Measurements from ENCODE around the gene NUAK2. TPM values are rescaled to one million over a fixed set of nuclear protein-coding genes. Genes with fewer than 3 reads are reported as not detected.

The NUAK2 gene
- total and polyA plus RNA-seq, 2 donors (not counting 3 experiments of a cell fraction or from before 2014, with no cell fraction given) = 1.8 to 2.5 TPM

DNA sequence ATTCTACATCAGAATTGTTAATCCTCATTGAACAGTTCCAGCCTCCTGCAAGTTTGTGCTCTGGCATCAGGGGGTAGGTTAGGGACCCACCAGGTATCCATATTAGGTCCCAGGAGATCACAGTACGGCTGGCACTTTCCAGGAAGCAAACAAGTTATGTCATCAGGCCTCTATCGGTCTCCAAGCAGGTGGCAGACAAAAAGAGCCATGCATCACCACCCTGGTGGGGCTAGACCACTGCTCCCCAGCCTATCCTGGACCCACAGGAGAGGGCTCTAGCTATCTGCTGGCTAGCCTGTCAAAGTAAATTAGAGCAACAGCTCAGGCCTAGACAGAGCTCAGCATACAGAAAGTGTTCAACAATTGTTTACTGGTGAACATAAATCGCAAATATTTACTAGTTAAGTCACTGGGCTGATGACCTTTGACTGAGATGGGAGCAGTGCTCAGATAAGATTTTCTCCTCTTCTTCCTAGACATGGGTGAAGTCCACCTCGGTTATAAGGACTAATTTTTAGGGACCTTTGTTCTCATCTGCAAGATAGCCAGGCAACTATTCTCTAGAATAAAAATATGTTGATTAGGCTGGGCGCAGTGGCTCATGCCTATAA is 6.4 kb downstream of the NUAK2 start:
- no peak overlapping the region for H3K27ac ChIP-seq (ENCODE audit: insufficient read depth, low read depth, low read length)
- no peak for TF ChIP-seq GATA2 (IDR thresholded peaks at IDR 0.05; ENCODE audit: insufficient read depth, insufficient read length, low read depth, low read length)
- no peak for TF ChIP-seq EZH2 (IDR thresholded peaks at IDR 0.05; ENCODE audit: borderline replicate concordance, low read depth, low read length, severe bottlenecking)
- TF ChIP-seq MYC (IDR thresholded peaks at IDR 0.05; ENCODE audit: low read depth, low read length) = no peak
- TF ChIP-seq, protein P1, sequence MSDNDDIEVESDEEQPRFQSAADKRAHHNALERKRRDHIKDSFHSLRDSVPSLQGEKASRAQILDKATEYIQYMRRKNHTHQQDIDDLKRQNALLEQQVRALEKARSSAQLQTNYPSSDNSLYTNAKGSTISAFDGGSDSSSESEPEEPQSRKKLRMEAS (IDR thresholded peaks at IDR 0.05; ENCODE audit: insufficient read depth, insufficient read length) = no peak
- TF ChIP-seq JUN (IDR thresholded peaks at IDR 0.05; ENCODE audit: borderline replicate concordance, insufficient read depth, insufficient read length, low read depth) = no peak
- TF ChIP-seq FOS (IDR thresholded peaks at IDR 0.05; ENCODE audit: borderline replicate concordance, insufficient read depth, low read length) = no peak
- no peak for TF ChIP-seq POLR2A (IDR thresholded peaks at IDR 0.05; ENCODE audit: low read depth, low read length)
- TF ChIP-seq CTCF (IDR thresholded peaks at IDR 0.05; ENCODE audit: extremely low read depth in 1 of 2, insufficient read depth in 1 of 2, low read depth in 1 of 2, low read length in 2 of 2) = no peak
- no peak for TF ChIP-seq POLR2AphosphoS5 (IDR thresholded peaks at IDR 0.05; ENCODE audit: insufficient read depth, low read depth, low read length)
- H3K27me3 ChIP-seq (ENCODE audit: control insufficient read depth in 2 of 2, insufficient read depth in 2 of 2, low read length in 2 of 2) = no peaks in the 10 kb centered on the region
- no peaks in the 10 kb centered on the region for H3K9me1 ChIP-seq (replicated peaks; ENCODE audit: control insufficient read depth, extremely low read depth, insufficient read depth, low read length)
- FAIRE-seq (no peak), DNase-seq (ENCODE audit: low read depth, low spot score) (no peak)
- no peak overlapping the region for H3K9ac ChIP-seq (replicated peaks; ENCODE audit: extremely low read depth, insufficient read depth, low read length)
- no peak overlapping the region for H3K4me2 ChIP-seq (ENCODE audit: insufficient read depth, low read length)
- no peaks in the 10 kb centered on the region for H4K20me1 ChIP-seq (replicated peaks; ENCODE audit: control insufficient read depth, extremely low read depth, insufficient read depth, low read length)
- no TSS peak for BruUV-seq (replicated peaks)
- ChIA-PET CTCF (interaction anchor here (1.6 to 3.3 kb wide), 4 partner anchors 10 to 44 kb away, joined by 4 to 29 read pairs (median 10); no protein-coding TSS in a partner anchor), POLR2A (no interaction called here)
- intact Hi-C loops (cut with micrococcal nuclease) = no loop called here
- no peaks in the 10 kb centered on the region for H3K79me2 ChIP-seq (ENCODE audit: control insufficient read depth, insufficient read depth, low read length)
- no peaks in the 10 kb centered on the region for H3K9me3 ChIP-seq (replicated peaks; ENCODE audit: control insufficient read depth, insufficient read depth, low read length)
- no peak overlapping the region for H3K4me3 ChIP-seq (replicated peaks in 1 of 3; ENCODE audit: insufficient read depth in 1 of 3, low read depth in 1 of 3, low read length in 3 of 3)
- peaks cover 0 to 4% of the 10 kb centered on the region in 2 experiments for H3K36me3 ChIP-seq (ENCODE audit: control insufficient read depth in 2 of 2, extremely low read depth in 1 of 2, insufficient read depth in 2 of 2, low read length in 2 of 2)
- dilution Hi-C loops (cut with MboI; ENCODE audit: extremely low pct_ligation_motif_present, low sequenced_read_pairs) = no loop called here
- H2AFZ ChIP-seq (ENCODE audit: low read depth, low read length) = no peak overlapping the region
- peaks cover 25% of the 10 kb centered on the region for H3K4me1 ChIP-seq (ENCODE audit: control insufficient read depth, extremely low read depth, insufficient read depth, low read length)
